Neural progenitor cell (in vitro differentiated cells): Measurements from ENCODE around the gene CAD.

Experiments
- CTCF ChIP-seq: fragments of 200-600 bp; sonication (generic); IDR thresholded peaks from 2 replicates; pipeline ENCODE4 v1.5.1; 2017; ENCODE audit warnings: antibody characterized with exemption, mild to moderate bottlenecking
- EZH2phosphoT487 ChIP-seq: fragments of 200-600 bp; sonication (generic); IDR thresholded peaks from 2 replicates; pipeline ENCODE4 v1.6.1; 2017; ENCODE audit warnings: antibody characterized with exemption

GRCh38 chr2:27238976-27239375, 21.8 kb downstream of the CAD start:
- TF ChIP-seq CTCF (no peak), EZH2phosphoT487 (no peak)
